ENCODE measurements around the gene ARSA.

- TF ChIP-seq SIN3A (IDR thresholded peaks at IDR 0.05; ENCODE audit: borderline replicate concordance, low read depth, low read length) = no peak
- no peak for TF ChIP-seq CTCF (IDR thresholded peaks at IDR 0.05)
- TF ChIP-seq TAF1 (IDR thresholded peaks at IDR 0.05; ENCODE audit: borderline replicate concordance, low read depth, low read length) = no peak
- TF ChIP-seq RFX5 (IDR thresholded peaks at IDR 0.05; ENCODE audit: low read length) = no peak
- TF ChIP-seq EZH2phosphoT487 (IDR thresholded peaks at IDR 0.05; ENCODE audit: borderline replicate concordance, low read depth) = no peak
- TF ChIP-seq POLR2AphosphoS5 (IDR thresholded peaks at IDR 0.05; ENCODE audit: low read depth, low read length) = no peak
- no peak for TF ChIP-seq YY1 (IDR thresholded peaks at IDR 0.05; ENCODE audit: low read depth)
- TF ChIP-seq RXRA (IDR thresholded peaks at IDR 0.05; ENCODE audit: borderline replicate concordance, low read depth) = no peak
- no peak for TF ChIP-seq USF1 (IDR thresholded peaks at IDR 0.05; ENCODE audit: borderline replicate concordance, low read depth)
- TF ChIP-seq EP300 (IDR thresholded peaks at IDR 0.05; ENCODE audit: borderline replicate concordance in 1 of 2, low read depth in 1 of 2, low read length in 1 of 2) = no peak
- no peak for TF ChIP-seq CHD2 (IDR thresholded peaks at IDR 0.05; ENCODE audit: low read length, partially characterized antibody)
These were observed 3.4 kb downstream of the ARSA start for GRCh38 chr22:50624347-50625130.
